Lower leg skin (tissue), 4 donors: ENCODE data around the gene DIP2C. TPM values are rescaled to one million over a fixed set of nuclear protein-coding genes. Genes with fewer than 3 reads are reported as not detected.

Experiments used
- DNase-seq, 2 donors: peaks; one replicate each; pipeline ENCODE4 v3.0.0-alpha.2; 2019; ENCODE audit warnings: low spot score in 2 of 2
- H3K4me3 ChIP-seq: fragments of 200-600 bp; sonication (generic); 2 replicates; pipeline ENCODE4 v1.5.1; 2017; ENCODE audit warnings: mild to moderate bottlenecking, low read depth; ENCODE audit not compliant: poor library complexity, severe bottlenecking
- POLR2A ChIP-seq, 2 donors: fragments of 450-650 bp; IDR thresholded peaks; one replicate each; pipeline ENCODE4 v1.6.1; 2016 to 2017; ENCODE audit warnings: antibody characterized with exemption in 2 of 2, mild to moderate bottlenecking in 1 of 2, moderate library complexity in 1 of 2
- WGBS, 2 donors: methylation state at CpG; one replicate each; pipeline ENCODE4 v1.1.5; 2018; 5-methylcytosine and 5-hydroxymethylcytosine counted together
- intact Hi-C: fragments of 100-400 bp; cut with DNase I; formaldehyde crosslinking; loops from one replicate; pipeline ENCODE4 v1.15.0; 2023; ENCODE audit warnings: low total_unique reads
- total RNA-seq, 4 donors: library from RNA; depleted of rRNA; stranded (reverse); fragments of >200 nt; gene quantifications; one replicate each; pipeline ENCODE4 v1.1.0, GENCODE V29; 2016
- TF ChIP-seq, protein P1 (sequence below), 3 donors: fragments of 450-650 bp; IDR thresholded peaks; one replicate each; pipeline ENCODE4 v1.5.1; 2016; ENCODE audit warnings: antibody characterized with exemption in 3 of 3, mild to moderate bottlenecking in 3 of 3, moderate library complexity in 2 of 3

The DIP2C gene
- total RNA-seq, 4 donors from 2014 or later = 6.2 to 14.7 (median 10.6) TPM

DNA sequence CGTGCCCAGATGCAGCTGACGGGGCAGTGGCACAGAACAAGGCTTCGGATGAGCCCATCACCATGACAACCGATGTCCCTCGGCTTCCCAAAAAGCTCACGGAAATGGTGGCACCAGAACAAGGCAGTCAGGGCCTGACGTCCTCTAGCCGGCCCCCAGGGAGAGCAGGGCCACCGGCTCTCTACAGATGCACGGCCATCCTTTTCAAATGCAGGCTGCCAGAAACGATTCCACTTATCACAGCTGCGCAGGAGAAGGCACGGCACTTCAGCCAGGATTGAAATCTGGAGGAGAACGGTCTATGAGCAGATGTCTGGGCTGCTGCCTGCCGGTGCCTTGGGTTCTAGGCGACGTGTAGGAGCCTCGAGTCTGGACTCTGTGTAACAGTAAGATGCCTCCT, 330.4 kb downstream of the DIP2C start:
- no peak overlapping the region for H3K4me3 ChIP-seq
- intact Hi-C loops = no loop called here
- 87% methylated on average over 18 of the region's 18 CpGs for WGBS, 2 donors
- TF ChIP-seq POLR2A (IDR thresholded peaks at IDR 0.05) = no peak
- TF ChIP-seq, protein P1, sequence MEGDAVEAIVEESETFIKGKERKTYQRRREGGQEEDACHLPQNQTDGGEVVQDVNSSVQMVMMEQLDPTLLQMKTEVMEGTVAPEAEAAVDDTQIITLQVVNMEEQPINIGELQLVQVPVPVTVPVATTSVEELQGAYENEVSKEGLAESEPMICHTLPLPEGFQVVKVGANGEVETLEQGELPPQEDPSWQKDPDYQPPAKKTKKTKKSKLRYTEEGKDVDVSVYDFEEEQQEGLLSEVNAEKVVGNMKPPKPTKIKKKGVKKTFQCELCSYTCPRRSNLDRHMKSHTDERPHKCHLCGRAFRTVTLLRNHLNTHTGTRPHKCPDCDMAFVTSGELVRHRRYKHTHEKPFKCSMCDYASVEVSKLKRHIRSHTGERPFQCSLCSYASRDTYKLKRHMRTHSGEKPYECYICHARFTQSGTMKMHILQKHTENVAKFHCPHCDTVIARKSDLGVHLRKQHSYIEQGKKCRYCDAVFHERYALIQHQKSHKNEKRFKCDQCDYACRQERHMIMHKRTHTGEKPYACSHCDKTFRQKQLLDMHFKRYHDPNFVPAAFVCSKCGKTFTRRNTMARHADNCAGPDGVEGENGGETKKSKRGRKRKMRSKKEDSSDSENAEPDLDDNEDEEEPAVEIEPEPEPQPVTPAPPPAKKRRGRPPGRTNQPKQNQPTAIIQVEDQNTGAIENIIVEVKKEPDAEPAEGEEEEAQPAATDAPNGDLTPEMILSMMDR (IDR thresholded peaks at IDR 0.05) = no peak
- DNase-seq = no peak

DNA sequence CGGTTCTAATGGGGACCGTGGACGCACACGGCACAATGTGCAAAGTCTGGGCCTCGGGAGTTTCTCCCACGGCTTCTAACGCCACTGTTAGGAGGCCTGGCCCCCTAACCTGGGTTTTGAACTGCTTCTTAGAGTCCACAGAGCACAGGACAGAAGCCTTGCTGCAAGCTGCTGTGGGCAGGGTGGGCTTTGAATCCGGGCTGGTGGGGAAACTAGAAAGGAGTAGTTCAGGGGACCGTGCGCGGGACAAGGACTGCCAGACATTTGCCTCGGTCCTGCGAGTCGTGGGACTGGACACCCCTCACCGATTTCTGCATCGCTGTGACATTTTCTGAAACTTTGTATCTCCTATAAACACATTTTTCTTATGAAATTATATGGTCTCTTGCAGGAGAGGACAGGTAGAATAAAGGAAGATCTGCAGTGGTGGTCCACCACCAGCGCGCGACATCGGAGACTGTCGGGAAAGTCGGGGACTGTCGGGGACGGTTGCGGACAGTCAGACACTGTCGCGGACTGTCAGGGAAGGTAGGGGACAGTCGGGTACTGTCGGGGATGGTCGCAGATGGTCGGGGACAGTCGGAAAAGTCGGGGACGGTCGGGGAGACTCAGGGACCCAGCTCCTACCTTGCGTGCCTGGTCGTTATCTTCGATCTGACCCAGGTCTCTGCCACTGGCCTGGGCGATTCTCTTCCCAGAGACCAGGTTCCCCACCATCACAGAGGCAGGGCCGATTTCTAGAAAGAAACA, 332.1 kb downstream of the DIP2C start:
- TF ChIP-seq, protein P1 (IDR thresholded peaks at IDR 0.05) = no peak
- TF ChIP-seq POLR2A (IDR thresholded peaks at IDR 0.05) = no peak
- 95 to 97% methylated on average over 40 of the region's 40 CpGs for WGBS, 2 donors
- intact Hi-C loops = no loop called here
- DNase-seq = no peak
- H3K4me3 ChIP-seq = no peak overlapping the region

DNA sequence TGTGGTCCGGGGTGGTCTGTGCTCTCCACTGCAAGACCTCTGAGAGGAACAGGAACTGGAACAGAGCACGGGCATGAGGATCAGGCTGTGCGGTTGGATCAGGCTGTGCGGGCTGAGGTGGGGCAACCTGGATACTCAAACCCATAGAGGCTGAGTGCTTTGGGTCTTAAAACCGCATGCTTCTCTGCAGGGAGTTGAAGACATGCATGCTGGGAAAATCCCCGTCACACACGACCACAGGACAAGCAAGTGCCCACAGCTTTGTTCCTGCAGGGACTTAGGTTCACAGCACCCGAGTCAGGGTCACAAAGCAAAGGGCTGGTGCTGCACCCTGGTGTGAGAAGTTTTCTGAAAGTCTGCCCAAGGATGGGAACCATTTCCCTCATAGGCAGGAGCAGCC, 333.0 kb downstream of the DIP2C start:
- 82 to 89% methylated on average over 8 of the region's 8 CpGs for WGBS, 2 donors
- H3K4me3 ChIP-seq = no peak overlapping the region
- DNase-seq = no peak
- TF ChIP-seq, protein P1 (IDR thresholded peaks at IDR 0.05) = no peak
- no peak for TF ChIP-seq POLR2A (IDR thresholded peaks at IDR 0.05)
- intact Hi-C loops = no loop called here

DNA sequence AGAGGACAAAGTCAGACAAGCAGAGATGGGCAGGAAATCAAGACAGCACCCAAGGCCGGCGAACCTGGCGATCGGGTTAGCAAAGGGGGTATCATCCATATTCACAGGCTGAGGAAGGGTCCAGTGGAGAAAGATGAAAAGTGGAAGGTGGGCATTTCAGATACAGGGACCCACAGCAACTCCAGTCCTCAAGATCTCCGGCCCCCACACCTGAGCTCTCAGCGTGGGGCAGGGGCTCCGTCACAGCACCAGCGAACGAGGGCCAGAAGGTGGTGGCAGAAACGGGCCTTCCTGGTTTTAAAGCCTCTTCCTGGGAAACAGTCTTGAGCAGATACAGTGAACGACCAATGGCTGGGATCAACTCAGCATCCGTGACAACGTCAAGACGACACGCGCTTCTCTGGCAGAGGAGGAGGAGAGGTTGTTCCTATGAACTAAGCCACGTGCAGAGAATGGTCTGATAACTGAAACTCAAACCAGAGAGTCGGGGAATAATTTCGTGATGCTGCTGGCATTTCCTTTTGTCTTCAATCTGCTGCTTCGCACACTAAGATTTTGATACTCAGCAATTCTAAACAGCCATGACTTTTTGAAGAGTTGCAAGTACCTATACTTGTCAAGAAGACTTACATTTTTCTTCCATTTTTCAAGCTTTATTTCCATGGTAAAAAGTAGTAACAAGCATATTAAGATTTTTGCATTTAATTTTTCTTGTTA, 334.4 kb downstream of the DIP2C start:
- TF ChIP-seq, protein P1 (IDR thresholded peaks at IDR 0.05) = no peak
- no peak for TF ChIP-seq POLR2A (IDR thresholded peaks at IDR 0.05)
- DNase-seq = no peak
- intact Hi-C loops = no loop called here
- no peak overlapping the region for H3K4me3 ChIP-seq
- 87 to 89% methylated on average over 20 of the region's 20 CpGs for WGBS, 2 donors

DNA sequence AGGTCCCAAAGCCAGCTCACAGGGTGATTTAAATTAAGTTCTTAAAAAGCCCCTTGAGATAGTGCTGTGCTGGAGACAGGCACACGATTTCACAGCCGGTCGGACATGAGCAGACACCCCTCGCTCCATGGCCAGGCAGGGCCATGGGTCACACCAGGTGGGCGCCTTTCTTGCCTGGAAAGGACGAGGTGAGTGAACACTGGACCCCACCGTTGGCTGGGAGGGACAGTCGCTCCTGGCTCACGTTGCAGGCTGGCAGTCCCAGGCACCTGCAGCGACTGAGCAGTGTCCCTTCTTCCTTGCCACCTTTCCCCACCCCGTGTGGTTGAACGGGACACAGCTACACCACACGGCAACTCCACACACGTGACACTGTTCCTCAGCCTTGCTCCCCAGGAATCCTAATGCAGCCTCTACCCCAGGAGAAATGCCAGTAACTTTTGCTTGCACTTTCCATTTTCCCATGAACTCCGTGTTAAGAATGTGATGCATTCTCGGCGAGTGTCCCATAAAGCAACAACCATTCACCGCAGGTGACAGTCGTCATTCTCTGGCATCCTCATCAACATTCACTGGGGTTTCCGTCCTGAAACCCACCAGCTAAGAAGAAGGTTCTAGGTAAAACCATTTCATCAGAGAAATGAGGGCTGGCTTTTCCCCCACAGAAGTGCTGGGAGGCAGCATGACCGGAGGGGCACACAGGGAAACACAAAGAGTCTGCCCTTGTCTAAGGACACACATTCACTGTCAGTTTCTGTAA, 336.8 kb downstream of the DIP2C start:
- TF ChIP-seq, protein P1 (IDR thresholded peaks at IDR 0.05) = no peak
- TF ChIP-seq POLR2A (IDR thresholded peaks at IDR 0.05) = no peak
- no peak for DNase-seq
- 92 to 94% methylated on average over 21 of the region's 21 CpGs for WGBS, 2 donors
- intact Hi-C loops = no loop called here
- H3K4me3 ChIP-seq = no peak overlapping the region
